GM23338 (cell line): Measurements from ENCODE around the gene ATP6V0C. TPM values are rescaled to one million over a fixed set of nuclear protein-coding genes. Genes with fewer than 3 reads are reported as not detected.
"Not testable (repeated sequence)": the region's sequence is repeated elsewhere in the genome, so short reads cannot be mapped to it uniquely, and the experiment has no call there.

Experiments
- ATAC-seq: fragments of 200-7000 bp; cut with Tn5 transposase; 3 replicates; pipeline ENCODE4 v1.9.1; 2020
- DNase-seq: peaks from one replicate; pipeline ENCODE4 v3.0.0-alpha.2; 2015; ENCODE audit warnings: low spot score
- H2AFZ ChIP-seq: fragments of 200-600 bp; sonication (generic); 2 replicates; pipeline ENCODE4 v1.8.0; 2016; ENCODE audit warnings: antibody characterized with exemption, mild to moderate bottlenecking, moderate library complexity
- H3F3A ChIP-seq: fragments of 200-600 bp; sonication (generic); replicated peaks from 2 replicates; pipeline ENCODE4 v1.8.0; 2017; ENCODE audit warnings: antibody characterized with exemption, mixed run types, low read depth
- H3K27ac ChIP-seq: fragments of 200-600 bp; sonication (generic); 2 replicates; pipeline ENCODE4 v1.6.1; 2016; ENCODE audit warnings: low read depth
- H3K27me3 ChIP-seq: fragments of 200-600 bp; sonication (generic); 2 replicates; pipeline ENCODE4 v1.8.0; 2016; ENCODE audit warnings: mild to moderate bottlenecking, mixed run types, moderate library complexity; ENCODE audit not compliant: insufficient read depth
- H3K36me3 ChIP-seq: fragments of 200-600 bp; sonication (generic); 2 replicates; pipeline ENCODE4 v1.8.0; 2016; ENCODE audit warnings: mild to moderate bottlenecking; ENCODE audit not compliant: insufficient read depth
- H3K4me1 ChIP-seq: fragments of 200-600 bp; sonication (generic); 2 replicates; pipeline ENCODE4 v1.8.0; 2016; ENCODE audit warnings: mild to moderate bottlenecking, moderate library complexity; ENCODE audit not compliant: insufficient read depth
- H3K4me2 ChIP-seq: fragments of 200-600 bp; sonication (generic); 2 replicates; pipeline ENCODE4 v1.7.1; 2017; ENCODE audit warnings: mixed run types
- H3K4me3 ChIP-seq: fragments of 200-600 bp; sonication (generic); 2 replicates; pipeline ENCODE4 v1.6.1; 2016; ENCODE audit warnings: mixed run types
- H3K79me2 ChIP-seq: fragments of 200-600 bp; sonication (generic); replicated peaks from 2 replicates; pipeline ENCODE4 v1.8.0; 2017; ENCODE audit warnings: mild to moderate bottlenecking; ENCODE audit not compliant: insufficient read depth
- H3K9me2 ChIP-seq: fragments of 200-600 bp; sonication (generic); 2 replicates; pipeline ENCODE4 v1.8.0; 2017; ENCODE audit not compliant: insufficient read depth
- H4K20me1 ChIP-seq: fragments of 200-600 bp; sonication (generic); replicated peaks from 2 replicates; pipeline ENCODE4 v1.8.0; 2017; ENCODE audit warnings: mild to moderate bottlenecking; ENCODE audit not compliant: insufficient read depth
- H3K27ac Mint-ChIP-seq: 2 replicates; pipeline ENCODE4 v1.8.0; 2020; ENCODE audit warnings: inconsistent platforms, mild to moderate bottlenecking, moderate library complexity, mixed read lengths
- H3K27me3 Mint-ChIP-seq: 3 replicates; pipeline ENCODE4 v1.8.0; 2022; ENCODE audit warnings: low read depth, mild to moderate bottlenecking, moderate library complexity, mixed read lengths, inconsistent platforms; ENCODE audit not compliant: insufficient read depth, poor library complexity
- H3K36me3 Mint-ChIP-seq: 3 replicates; pipeline ENCODE4 v1.8.0; 2021; ENCODE audit warnings: low read depth, mild to moderate bottlenecking, inconsistent platforms, moderate library complexity, mixed read lengths
- H3K4me1 Mint-ChIP-seq: 3 replicates; pipeline ENCODE4 v1.8.0; 2020; ENCODE audit warnings: mild to moderate bottlenecking, inconsistent platforms, mixed read lengths
- H3K4me3 Mint-ChIP-seq: 3 replicates; pipeline ENCODE4 v1.8.0; 2021; ENCODE audit warnings: moderate library complexity, mild to moderate bottlenecking, inconsistent platforms, mixed read lengths
- H3K9me3 Mint-ChIP-seq: 3 replicates; pipeline ENCODE4 v1.8.0; 2020; ENCODE audit warnings: moderate library complexity, mild to moderate bottlenecking, inconsistent platforms, mixed read lengths
- CTCF ChIP-seq, 2 experiments: fragments of 200-600 bp in 1 of 2; sonication (generic) in 1 of 2; conservative IDR thresholded peaks; 2 replicates each; pipeline versions ENCODE4 v1.5.1 to v1.6.1; 2016 to 2017; ENCODE audit warnings: antibody characterized with exemption in 2 of 2, low read depth in 2 of 2, mild to moderate bottlenecking in 2 of 2, moderate library complexity in 1 of 2
- microRNA counts: library from miRNA; unstranded; fragments of <30 nt; microRNA quantifications from one replicate; lab custom pipeline; 2017
- microRNA-seq: library from miRNA; unstranded; fragments of <30 nt; microRNA quantifications from one replicate; pipeline ENCODE4, GENCODE V29; 2017
- polyA plus RNA-seq: library from polyadenylated mRNA; unstranded; fragments of >200 nt; fragmentation: Nextera tagmentation; extraction: Ambion mirVana; gene quantifications from 2 replicates; pipeline ENCODE4 v1.2.1, GENCODE V29; 2016
- small RNA-seq: library from RNA; depleted of rRNA; stranded (forward); fragments of <200 nt; gene quantifications from one replicate; pipeline ENCODE3, GENCODE V24; 2014; ENCODE audit warnings: low replicate concordance
- total RNA-seq: library from RNA; depleted of rRNA; stranded (reverse); fragments of >200 nt; shearing (Covaris generic); gene quantifications from 2 replicates; pipeline ENCODE4 v1.2.3, GENCODE V29; 2014; rRNA removed

The ATP6V0C gene
- total and polyA plus RNA-seq, 2 experiments from 2014 or later = 98.2 to 162 TPM

GRCh38 chr16:2560798-2561133, 47.0 kb downstream of the ATP6V0C start:
- H3K27ac Mint-ChIP-seq, H3K27me3 ChIP-seq, H3K27me3 Mint-ChIP-seq, H3K4me1 Mint-ChIP-seq, H3K4me3 ChIP-seq, H3K4me3 Mint-ChIP-seq, H3K4me2 ChIP-seq, H3K9me3 Mint-ChIP-seq, H3K4me1 ChIP-seq, H3K9me2 ChIP-seq, H2AFZ ChIP-seq, H4K20me1 ChIP-seq, H3K79me2 ChIP-seq, H3K36me3 ChIP-seq, H3K36me3 Mint-ChIP-seq, H3F3A ChIP-seq, DNase-seq, H3K27ac ChIP-seq: not testable (repeated sequence)
- TF ChIP-seq CTCF (conservative IDR thresholded peaks at IDR 0.05; ENCODE audit: low read depth in 2 of 2) = peak in 1 of 2 experiments; percentile 55; a peak in 2 of 4 replicates
- peak; percentile 96 for ATAC-seq

GRCh38 chr16:2567506-2567905, 53.8 kb downstream of the ATP6V0C start:
- not testable (repeated sequence) for H3K9me3 Mint-ChIP-seq, H3K4me3 ChIP-seq, H3K79me2 ChIP-seq, H3K36me3 ChIP-seq, DNase-seq, H3K27ac ChIP-seq, H3K9me2 ChIP-seq, H3K27me3 ChIP-seq, ATAC-seq, H2AFZ ChIP-seq, H3K4me3 Mint-ChIP-seq, H3K27ac Mint-ChIP-seq, H3K27me3 Mint-ChIP-seq, H3K36me3 Mint-ChIP-seq, H3K4me2 ChIP-seq, H3F3A ChIP-seq, H3K4me1 ChIP-seq, H3K4me1 Mint-ChIP-seq, H4K20me1 ChIP-seq

GRCh38 chr16:2568573-2568972, 54.8 kb downstream of the ATP6V0C start:
- not testable (repeated sequence) for H3K27ac Mint-ChIP-seq, H3K9me3 Mint-ChIP-seq, H3K27ac ChIP-seq, H3K27me3 ChIP-seq, H3K4me3 Mint-ChIP-seq, H3K27me3 Mint-ChIP-seq, H3K36me3 ChIP-seq, H3K4me1 ChIP-seq, DNase-seq, H3K4me1 Mint-ChIP-seq, H3K4me2 ChIP-seq, H3K4me3 ChIP-seq, ATAC-seq, H3K79me2 ChIP-seq, H3K9me2 ChIP-seq, H3F3A ChIP-seq, H2AFZ ChIP-seq, H3K36me3 Mint-ChIP-seq, H4K20me1 ChIP-seq

MicroRNAs within 50 kb of the gene (microRNA counts, 767-probe panel; counts per million panel counts)
- not detected for microRNA hsa-miR-3178 (lab: Ali Mortazavi, UCI)

Small RNA genes lying within 50 kb of the gene (microRNA-seq; reads per million reads assigned to microRNA genes)
- gene MIR3178 = not detected
- not detected for gene MIR6768

Small RNA genes lying within 50 kb of the gene (small RNA-seq; reads per million reads assigned to genes)
- gene AC093525.1 = not detected
- not detected for gene MIR3178
- gene MIR6768 = not detected

Other genes starting within 250 kb of the ATP6V0C start
- 372 and 384 TPM in 2 replicates for gene RNPS1, start 245.8 kb upstream of the ATP6V0C start, total RNA-seq
- 298 and 315 TPM in 2 replicates for gene RNPS1, start 245.8 kb upstream of the ATP6V0C start, polyA plus RNA-seq
- 3.2 and 4.1 TPM in 2 replicates for gene ABCA3, start 173.2 kb upstream of the ATP6V0C start, total RNA-seq
- gene ABCA3, start 173.2 kb upstream of the ATP6V0C start, polyA plus RNA-seq = 1.8 and 3.0 TPM in 2 replicates
- 53.0 and 54.2 TPM in 2 replicates for gene CCNF, start 84.5 kb upstream of the ATP6V0C start, total RNA-seq
- 21.2 and 24.5 TPM in 2 replicates for gene CCNF, start 84.5 kb upstream of the ATP6V0C start, polyA plus RNA-seq
- 86.5 and 98.9 TPM in 2 replicates for gene TEDC2, start 53.8 kb upstream of the ATP6V0C start, total RNA-seq
- 50.2 and 50.6 TPM in 2 replicates for gene TEDC2, start 53.8 kb upstream of the ATP6V0C start, polyA plus RNA-seq
- 1.7 and 3.0 TPM in 2 replicates for gene NTN3, start 42.7 kb upstream of the ATP6V0C start, total RNA-seq
- 0.10 TPM in 1 of 2 replicates, not detected in the other for gene NTN3, start 42.7 kb upstream of the ATP6V0C start, polyA plus RNA-seq
- gene TBC1D24, start 38.8 kb upstream of the ATP6V0C start, total RNA-seq = 19.3 and 21.0 TPM in 2 replicates
- 5.4 and 6.1 TPM in 2 replicates for gene TBC1D24, start 38.8 kb upstream of the ATP6V0C start, polyA plus RNA-seq
- 62.1 and 68.1 TPM in 2 replicates for gene AMDHD2, start 6.4 kb downstream of the ATP6V0C start, total RNA-seq
- 12.2 and 20.2 TPM in 2 replicates for gene AMDHD2, start 6.4 kb downstream of the ATP6V0C start, polyA plus RNA-seq
- 0.31 TPM in 1 of 2 replicates, not detected in the other for gene CEMP1, start 17.5 kb downstream of the ATP6V0C start, total RNA-seq
- 7.5 and 10.1 TPM in 2 replicates for gene CEMP1, start 17.5 kb downstream of the ATP6V0C start, polyA plus RNA-seq
- 24.9 and 25.8 TPM in 2 replicates for gene PDPK1, start 24.1 kb downstream of the ATP6V0C start, total RNA-seq
- 13.1 and 19.3 TPM in 2 replicates for gene PDPK1, start 24.1 kb downstream of the ATP6V0C start, polyA plus RNA-seq
- gene KCTD5, start 168.6 kb downstream of the ATP6V0C start, total RNA-seq = 26.1 and 31.8 TPM in 2 replicates
- 18.5 and 19.7 TPM in 2 replicates for gene KCTD5, start 168.6 kb downstream of the ATP6V0C start, polyA plus RNA-seq
- 0.85 and 1.6 TPM in 2 replicates for gene PRSS27, start 206.3 kb downstream of the ATP6V0C start, total RNA-seq
- gene PRSS27, start 206.3 kb downstream of the ATP6V0C start, polyA plus RNA-seq = 0.73 and 1.1 TPM in 2 replicates
- 253 and 308 TPM in 2 replicates for gene SRRM2, start 238.7 kb downstream of the ATP6V0C start, total RNA-seq
- 893 and 928 TPM in 2 replicates for gene SRRM2, start 238.7 kb downstream of the ATP6V0C start, polyA plus RNA-seq